GM06990 (cell line): Measurements from ENCODE around the gene CSF1R.

ENCODE experiments used
- DNase-seq: peaks from one replicate; pipeline ENCODE4 v3.0.0-alpha.2; 2011; ENCODE audit not compliant: insufficient read length; ENCODE audit errors: extremely low read depth
- H3K27me3 ChIP-seq: replicated peaks from 2 replicates; pipeline ENCODE4 v1.6.0; 2011; ENCODE audit warnings: low read length; ENCODE audit not compliant: control insufficient read depth, insufficient read depth
- H3K36me3 ChIP-seq: 2 replicates; pipeline ENCODE4 v1.5.1; 2011; ENCODE audit warnings: low read length; ENCODE audit not compliant: control insufficient read depth, insufficient read depth
- H3K4me3 ChIP-seq: replicated peaks from 2 replicates; pipeline ENCODE4 v1.5.1; 2011; ENCODE audit warnings: low read depth, mild to moderate bottlenecking, control low read depth, low read length
- CTCF ChIP-seq: IDR thresholded peaks from 2 replicates; pipeline ENCODE4 v1.5.1; 2011; ENCODE audit warnings: low read length, control low read depth, mild to moderate bottlenecking, inconsistent platforms; ENCODE audit not compliant: insufficient read depth, poor library complexity, severe bottlenecking

The CSF1R gene

DNA sequence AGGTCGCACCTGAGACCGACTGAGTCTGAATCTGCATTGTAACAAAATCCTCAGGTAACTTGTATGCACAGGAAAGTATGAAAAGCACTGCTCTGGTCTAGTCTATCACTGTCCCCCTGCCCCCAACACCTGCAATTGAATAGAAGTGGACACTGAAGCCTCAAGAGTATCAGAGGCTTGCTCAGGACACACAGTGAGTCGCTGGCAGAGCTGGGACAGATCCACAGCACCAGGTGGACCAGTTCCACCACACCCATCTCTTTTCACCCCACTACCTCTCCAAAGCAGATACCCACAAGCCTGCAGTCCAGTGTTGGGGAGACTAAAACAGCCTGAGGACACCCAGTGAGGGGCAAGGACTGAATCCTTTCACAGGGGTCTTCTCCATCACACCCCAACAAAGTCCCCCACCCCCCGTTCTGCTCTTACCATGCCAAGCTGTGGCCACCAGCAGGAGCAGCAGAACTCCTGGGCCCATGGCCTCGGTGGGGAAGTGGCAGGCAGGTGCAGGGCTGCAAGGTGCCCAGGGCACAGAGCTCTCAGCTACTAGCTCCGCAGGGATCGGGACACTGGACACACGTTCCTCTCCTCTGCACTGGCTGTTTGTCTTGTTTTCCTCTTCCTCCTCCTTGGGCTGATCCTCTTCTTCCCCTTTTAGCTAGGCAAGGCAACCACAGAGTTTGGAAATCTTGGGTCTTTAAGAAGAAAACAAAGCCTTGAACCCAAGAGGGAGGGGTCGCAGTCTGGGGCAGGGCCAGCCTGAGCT lies at the start of gene CSF1R:
Gene CSF1R, minus strand, starts transcription at position 605 of the 766 bp plus-strand sequence. Its CDS starts 127 bp downstream, at position 478.
- H3K36me3 ChIP-seq: no peaks in the 10 kb centered on the region
- no peaks in the 10 kb centered on the region for H3K27me3 ChIP-seq
- no peak for DNase-seq
- no peak for TF ChIP-seq CTCF
- H3K4me3 ChIP-seq: no peak within 1 kb of the TSS

GRCh38 chr5:150135557-150136304 lies 49.4 kb upstream of the CSF1R start:
- Histone ChIP-seq H3K36me3 (no peaks in the 10 kb centered on the region), H3K27me3 (no peaks in the 10 kb centered on the region; the same call in none of the 2 replicates), H3K4me3 (no peak overlapping the region)
- TF ChIP-seq CTCF: no peak
- no peak for DNase-seq

DNA sequence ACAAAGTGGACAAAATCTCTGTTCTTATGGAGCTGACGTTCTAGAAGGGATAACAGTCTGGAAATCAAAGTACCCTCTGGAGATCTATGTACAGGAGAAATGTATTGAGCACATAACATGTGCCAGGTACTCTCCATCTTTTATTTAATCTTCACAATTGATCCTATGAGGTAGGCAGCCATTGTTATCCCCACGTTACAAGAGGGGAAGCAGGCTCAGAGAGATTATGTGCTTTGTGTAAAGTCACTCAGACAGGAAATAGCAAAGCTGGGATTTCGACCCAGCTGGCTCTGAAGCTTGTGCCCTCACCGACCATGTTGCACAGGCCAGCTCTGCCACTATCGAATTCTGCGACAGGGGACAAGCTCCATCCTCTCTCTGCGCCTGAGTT lies 47.8 kb upstream of the CSF1R start:
- H3K36me3 ChIP-seq: no peaks in the 10 kb centered on the region
- H3K27me3 ChIP-seq: no peaks in the 10 kb centered on the region; the same call in none of the 2 replicates
- DNase-seq: no peak
- no peak for TF ChIP-seq CTCF
- no peak overlapping the region for H3K4me3 ChIP-seq

DNA sequence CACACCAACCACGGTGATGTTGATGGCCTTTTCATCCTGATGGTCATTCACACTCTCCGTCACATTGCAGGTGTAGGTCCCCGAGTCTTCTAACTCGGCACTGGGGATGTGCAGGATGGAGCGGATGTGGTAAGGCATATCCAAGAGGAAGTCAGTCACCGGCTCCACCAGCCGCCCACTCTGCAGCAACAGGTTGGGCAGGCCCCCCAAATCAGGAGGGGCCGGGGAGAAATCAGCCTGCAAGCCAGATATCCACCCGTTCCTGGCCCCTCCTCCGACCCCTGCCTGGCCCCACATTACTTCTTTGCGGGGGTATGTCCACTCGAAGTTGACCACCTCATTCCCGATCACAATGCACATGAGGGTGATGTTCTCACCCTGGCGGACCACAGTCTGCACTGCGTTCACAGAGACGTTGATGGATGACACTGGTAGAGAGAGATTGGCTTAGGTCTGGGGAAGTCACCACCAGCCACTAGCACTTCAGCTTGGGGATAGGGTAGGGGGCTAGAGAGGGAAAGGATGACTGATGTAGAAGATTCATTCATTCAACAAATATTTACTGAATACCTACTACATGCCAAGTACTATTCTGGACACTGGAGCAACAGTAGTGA lies 47.3 kb upstream of the CSF1R start:
- H3K36me3 ChIP-seq: no peaks in the 10 kb centered on the region
- H3K27me3 ChIP-seq: no peaks in the 10 kb centered on the region; the same call in none of the 2 replicates
- no peak for DNase-seq
- H3K4me3 ChIP-seq: no peak overlapping the region
- TF ChIP-seq CTCF: no peak

GRCh38 chr5:150132740-150133139 lies 46.4 kb upstream of the CSF1R start:
- Histone ChIP-seq H3K4me3 (no peak overlapping the region), H3K36me3 (no peaks in the 10 kb centered on the region), H3K27me3 (no peaks in the 10 kb centered on the region; the same call in 1 of the 2 replicates)
- DNase-seq: no peak
- TF ChIP-seq CTCF: no peak
